HG03520 (cell line): ENCODE results near the gene ASB3.
"Not testable (repeated sequence)": the region's sequence is repeated elsewhere in the genome, so short reads cannot be mapped to it uniquely, and the experiment has no call there.

Experiments used
- ATAC-seq: cut with Tn5 transposase; IDR thresholded peaks from one replicate; pipeline ENCODE4 v1.9.1; 2021; ENCODE audit warnings: mild to moderate bottlenecking, moderate library complexity; ENCODE audit not compliant: unreplicated experiment

ASB3 gene, protein sequence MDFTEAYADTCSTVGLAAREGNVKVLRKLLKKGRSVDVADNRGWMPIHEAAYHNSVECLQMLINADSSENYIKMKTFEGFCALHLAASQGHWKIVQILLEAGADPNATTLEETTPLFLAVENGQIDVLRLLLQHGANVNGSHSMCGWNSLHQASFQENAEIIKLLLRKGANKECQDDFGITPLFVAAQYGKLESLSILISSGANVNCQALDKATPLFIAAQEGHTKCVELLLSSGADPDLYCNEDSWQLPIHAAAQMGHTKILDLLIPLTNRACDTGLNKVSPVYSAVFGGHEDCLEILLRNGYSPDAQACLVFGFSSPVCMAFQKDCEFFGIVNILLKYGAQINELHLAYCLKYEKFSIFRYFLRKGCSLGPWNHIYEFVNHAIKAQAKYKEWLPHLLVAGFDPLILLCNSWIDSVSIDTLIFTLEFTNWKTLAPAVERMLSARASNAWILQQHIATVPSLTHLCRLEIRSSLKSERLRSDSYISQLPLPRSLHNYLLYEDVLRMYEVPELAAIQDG

GRCh38 chr2:53786705-53787613, at the start of gene ASB3, which contains the start of gene ERLEC1:
Gene ASB3, minus strand, starts transcription at chr2:53786953. Its CDS starts 21,381 bp downstream, at chr2:53765572.
Gene ERLEC1, plus strand, starts transcription at chr2:53787044. Its CDS starts 167 bp downstream, at chr2:53787211.
- peak; percentile 94 for ATAC-seq

- not testable (repeated sequence) for ATAC-seq
These were observed 43.2 kb upstream of the ASB3 start for GRCh38 chr2:53829980-53830290.

DNA sequence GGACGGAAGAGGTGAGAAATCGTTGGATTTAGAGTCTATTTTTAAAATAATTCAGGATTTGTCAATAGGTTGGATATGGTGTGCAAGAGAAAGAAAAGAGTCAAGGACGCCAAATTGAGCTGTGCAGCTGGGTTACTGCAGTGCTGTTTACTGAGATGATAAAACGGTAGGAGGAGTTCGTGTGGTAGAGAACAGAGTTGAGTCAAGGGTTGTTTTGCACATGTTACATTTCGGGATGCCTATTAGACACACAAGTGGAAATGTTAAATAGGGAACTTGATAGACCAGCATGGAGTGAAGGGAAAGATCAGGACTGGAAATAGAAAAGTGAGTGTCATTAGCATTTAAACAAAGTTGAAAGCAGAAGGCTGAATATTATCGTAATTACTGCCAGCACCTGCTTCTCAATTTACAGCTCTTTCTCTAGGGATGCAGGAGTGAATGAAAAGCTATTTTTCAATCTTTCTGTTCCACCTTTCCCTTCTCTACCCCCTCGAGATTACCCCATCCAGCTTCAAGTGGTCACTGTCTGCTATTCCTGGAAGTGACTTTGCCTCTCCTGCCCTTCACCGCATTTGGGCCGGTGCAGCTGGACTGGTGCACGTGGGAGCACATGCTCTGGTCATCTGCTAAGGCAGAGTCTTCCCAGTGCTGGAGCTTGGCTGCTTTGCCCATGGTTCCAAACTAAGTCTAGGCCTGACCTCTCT, 42.7 kb upstream of the ASB3 start:
- no peak for ATAC-seq

DNA sequence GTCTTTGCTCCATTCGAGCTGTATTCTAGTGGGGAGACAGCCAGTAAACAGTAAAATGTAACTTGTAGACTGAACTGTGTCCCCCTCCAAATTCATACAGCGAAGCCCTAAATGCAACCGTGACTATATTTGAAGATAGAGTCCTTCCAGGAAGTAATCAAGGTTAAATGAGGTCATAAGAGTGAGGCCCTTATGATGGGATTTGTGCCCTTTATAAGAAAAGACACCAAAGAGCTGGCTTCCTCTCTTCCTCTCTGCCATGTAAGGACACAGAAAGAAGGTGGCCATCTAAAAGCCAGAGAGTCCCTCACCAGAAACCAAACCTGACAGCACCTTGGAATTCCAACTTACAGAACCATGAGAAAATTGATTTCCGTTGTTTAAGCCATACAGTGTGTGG, 41.6 kb upstream of the ASB3 start:
- ATAC-seq: no peak

DNA sequence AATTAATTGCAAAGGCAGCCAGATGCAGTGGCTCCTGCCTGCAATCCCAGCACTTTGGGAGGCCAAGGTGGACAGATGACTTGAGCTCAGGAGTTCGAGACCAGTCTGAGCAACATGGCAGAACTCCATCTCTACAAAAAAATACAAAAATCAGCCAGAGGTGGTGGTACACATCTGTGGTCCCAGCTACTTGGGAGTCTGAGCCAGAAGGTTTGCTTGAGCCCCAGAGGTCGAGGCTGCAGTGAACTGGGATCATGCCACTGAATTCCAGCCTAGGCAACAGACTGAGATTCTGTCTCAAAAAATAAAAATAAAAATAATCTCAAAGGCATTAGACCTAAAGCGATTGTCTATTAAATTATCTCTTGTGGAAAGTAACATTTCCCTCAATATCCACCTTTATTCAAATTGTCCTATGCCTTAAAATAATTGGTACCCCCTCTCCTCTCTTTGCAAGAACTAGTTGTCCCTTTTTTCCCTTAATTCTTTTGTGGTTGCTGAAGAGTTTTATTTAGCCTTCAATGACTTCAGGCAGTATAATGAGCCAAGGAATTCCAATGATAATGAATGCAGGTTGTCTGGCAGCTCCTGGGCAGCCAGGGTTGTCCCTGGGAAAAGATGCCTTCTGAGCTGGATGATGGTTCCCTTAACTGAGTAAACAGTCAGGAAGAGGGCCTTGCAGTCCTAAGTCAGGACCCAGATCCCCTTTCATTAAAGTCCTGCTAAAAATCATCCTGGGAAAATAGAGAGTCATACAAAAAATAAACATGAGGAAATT, 40.8 kb upstream of the ASB3 start:
- ATAC-seq: no peak

GRCh38 chr2:53826587-53827397, 40.0 kb upstream of the ASB3 start:
- no peak for ATAC-seq

DNA sequence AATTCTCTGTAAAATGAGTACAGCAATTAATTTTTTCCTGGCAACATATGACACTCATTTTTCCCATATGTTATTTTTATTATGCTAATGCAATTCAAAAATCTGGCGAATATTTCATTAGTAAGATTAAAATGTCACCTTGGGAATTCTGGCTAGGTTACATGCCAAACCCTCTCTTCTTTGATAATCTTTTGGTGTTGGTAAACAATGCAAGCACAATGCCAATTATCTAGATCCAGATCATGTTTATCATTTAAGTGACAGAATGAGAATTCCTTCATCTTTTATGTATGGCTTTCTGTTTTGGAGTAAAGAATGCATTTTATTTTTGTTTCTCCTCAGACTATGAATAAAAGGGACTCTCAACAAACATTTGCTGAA, 39.3 kb upstream of the ASB3 start:
- ATAC-seq: no peak

DNA sequence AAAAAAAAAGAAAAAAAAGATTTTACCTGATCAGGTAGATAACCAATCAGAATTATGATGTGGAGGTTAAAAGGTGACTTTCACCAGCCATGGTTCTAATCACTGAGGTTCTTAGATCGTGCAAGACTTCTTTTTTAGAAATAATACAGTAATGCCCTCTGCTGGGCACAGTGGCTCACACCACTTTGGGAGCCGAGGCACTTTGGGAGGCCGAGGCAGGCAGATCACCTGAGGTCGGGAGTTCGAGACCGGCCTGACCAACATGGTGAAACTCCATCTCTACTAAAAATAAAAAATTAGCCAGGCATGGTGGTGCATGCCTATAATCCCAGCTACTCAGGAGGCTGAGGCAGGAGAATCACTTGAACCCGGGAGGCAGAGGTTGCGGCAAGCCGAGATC, 36.9 kb upstream of the ASB3 start:
- not testable (repeated sequence) for ATAC-seq

DNA sequence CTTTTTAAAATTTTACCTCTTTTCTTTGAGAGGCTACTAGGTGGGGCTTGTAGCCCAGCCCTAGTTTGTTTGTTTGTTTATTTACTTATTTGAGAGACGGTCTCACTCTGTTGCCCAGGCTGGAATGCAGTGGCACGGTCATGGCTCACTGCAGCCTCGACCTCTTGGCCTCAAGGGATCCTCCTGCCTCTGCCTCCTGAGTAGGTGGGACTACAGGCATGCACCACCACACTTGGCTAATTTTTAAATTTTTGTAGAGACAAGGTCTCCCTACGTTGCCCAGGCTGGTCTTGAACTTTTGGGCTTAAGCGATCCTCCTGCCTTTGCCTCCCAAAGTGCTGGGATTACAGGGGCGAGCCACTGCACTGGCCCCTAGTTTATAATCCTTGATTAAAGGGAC, 35.1 kb upstream of the ASB3 start:
- no peak for ATAC-seq

- no peak for ATAC-seq
These were observed 34.0 kb upstream of the ASB3 start for GRCh38 chr2:53820711-53821110.

- no peak for ATAC-seq
These were observed 33.3 kb upstream of the ASB3 start for GRCh38 chr2:53820048-53820447.

DNA sequence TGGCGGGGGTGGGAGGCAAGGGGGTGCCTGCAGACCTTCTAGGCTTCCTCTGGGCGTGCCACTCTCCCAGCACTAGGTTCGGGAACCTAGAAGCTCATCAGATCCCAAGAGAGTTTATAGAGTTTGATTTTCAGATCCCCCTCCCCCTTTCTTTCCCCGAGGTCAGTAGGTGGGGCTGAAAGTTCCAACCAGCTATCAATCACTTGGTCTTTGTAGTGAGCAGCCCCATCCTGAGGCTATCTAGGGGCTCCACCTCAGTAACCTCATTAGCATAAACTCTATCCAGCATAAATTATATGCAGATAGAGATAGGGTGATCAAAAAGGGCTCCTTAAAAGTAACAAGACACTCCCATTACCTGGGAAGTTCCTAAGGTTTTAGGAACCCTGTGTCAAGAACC, 32.9 kb upstream of the ASB3 start:
- ATAC-seq: no peak

GRCh38 chr2:53818854-53819435, 32.2 kb upstream of the ASB3 start:
- ATAC-seq: no peak

DNA sequence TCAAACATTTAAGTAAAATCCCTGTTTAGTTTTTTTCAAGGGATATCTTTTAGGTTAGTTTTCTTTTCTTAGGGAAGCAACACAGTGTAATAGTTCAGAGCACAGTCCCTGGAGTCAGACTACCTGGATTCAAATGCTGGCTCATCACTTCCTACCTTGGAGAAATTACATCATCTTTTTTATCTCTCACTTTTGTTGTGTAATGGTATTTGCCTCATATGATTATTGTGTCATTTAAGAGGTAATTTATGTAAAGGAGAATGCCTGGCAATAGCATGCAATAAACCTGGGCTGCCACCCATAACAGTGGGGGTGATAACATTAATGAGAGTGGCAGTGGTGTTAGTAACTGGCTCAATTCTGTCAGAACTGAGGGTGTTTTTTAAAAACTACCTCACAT, 26.4 kb upstream of the ASB3 start:
- no peak for ATAC-seq

GRCh38 chr2:53811601-53812000, 24.8 kb upstream of the ASB3 start:
- no peak for ATAC-seq

GRCh38 chr2:53802617-53803151, 15.9 kb upstream of the ASB3 start:
- no peak for ATAC-seq

DNA sequence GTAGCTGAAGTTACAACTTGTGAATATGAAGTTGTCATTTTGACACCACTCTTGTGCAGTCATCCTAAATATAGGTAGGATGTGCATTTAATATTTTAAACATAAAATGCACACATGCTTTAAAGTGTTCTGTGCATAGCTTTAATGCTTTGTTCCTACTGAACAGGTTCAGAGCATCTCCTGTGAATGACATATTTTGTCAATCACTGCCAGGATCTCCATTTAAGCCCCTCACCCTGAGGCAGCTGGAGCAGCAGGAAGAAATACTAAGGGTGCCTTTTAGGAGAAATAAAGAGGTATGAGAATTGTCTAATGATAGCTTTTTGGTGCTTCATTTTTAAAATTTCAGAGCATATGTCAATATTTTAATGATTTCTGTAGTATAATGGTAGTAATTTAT, 14.8 kb upstream of the ASB3 start:
- no peak for ATAC-seq

DNA sequence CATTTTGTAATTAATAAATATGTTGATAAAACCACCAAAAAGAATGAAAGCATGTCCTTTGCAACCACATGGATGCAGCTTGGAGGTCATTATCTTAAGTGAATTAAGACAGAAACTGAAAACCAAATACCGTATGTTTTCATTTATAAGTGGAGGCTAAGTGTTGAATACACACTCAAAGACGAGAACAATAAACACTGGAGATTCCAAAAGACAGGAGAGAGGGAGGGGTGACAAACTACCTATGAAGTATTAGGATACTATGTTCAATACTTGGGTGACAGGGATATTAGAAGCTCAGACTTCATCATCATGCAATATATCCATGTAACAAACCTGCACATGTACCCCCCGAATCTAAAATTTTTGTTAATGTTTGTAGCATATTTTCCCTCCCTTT, 7.1 kb upstream of the ASB3 start:
- no peak for ATAC-seq

DNA sequence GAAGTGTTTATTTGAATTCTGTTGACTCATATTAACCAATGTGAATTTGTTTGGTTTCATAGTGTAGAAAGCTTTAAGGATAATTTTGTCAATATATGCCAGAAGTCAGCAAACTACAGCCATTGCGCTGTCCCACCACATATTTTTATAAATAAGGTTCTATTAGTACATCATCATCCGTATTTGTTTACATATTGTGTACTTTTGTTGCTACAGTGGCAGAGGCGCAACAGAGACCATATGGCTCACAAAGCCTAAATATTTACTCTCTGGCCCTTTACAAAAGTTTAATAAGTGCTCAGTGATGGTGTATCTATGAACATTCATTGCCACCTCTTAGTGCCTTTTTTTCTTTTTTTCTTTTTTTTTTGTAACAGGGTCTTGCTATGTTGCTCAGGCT, 6.5 kb upstream of the ASB3 start:
- no peak for ATAC-seq
